ENCODE data around the gene PRR5L.

DNA sequence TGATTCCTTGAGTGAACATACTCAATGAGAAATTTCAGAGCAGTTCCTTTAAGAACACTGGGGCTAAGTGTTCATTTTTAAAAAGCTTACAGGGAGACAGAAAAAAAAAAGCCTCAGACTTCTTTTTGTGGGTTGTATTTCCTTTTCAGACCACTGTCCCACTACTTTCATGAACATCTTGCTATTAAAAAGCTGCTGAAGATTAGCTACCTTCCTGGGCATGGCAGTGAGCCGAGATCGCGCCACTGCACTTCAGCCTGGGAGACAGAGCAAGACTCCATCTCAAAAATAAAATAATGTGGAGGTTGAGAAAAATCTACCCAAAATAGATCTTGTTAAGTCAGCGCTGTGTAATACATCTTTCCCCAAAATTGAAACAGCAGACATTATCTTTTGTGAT, 203.2 kb downstream of the PRR5L start:
- TF ChIP-seq GATA2 (IDR thresholded peaks at IDR 0.05; ENCODE audit: low read depth, low read length) = no peak
- TF ChIP-seq GATA3 (IDR thresholded peaks at IDR 0.05; ENCODE audit: low read depth, low read length) = no peak
